HG03103 (cell line): ENCODE data around the gene SF3B5.
"Not testable (repeated sequence)": the region's sequence is repeated elsewhere in the genome, so short reads cannot be mapped to it uniquely, and the experiment has no call there.

Experiments used
- ATAC-seq: cut with Tn5 transposase; IDR thresholded peaks from one replicate; pipeline ENCODE4 v1.9.1; 2021; ENCODE audit warnings: low read depth; ENCODE audit not compliant: unreplicated experiment

Gene SF3B5

DNA sequence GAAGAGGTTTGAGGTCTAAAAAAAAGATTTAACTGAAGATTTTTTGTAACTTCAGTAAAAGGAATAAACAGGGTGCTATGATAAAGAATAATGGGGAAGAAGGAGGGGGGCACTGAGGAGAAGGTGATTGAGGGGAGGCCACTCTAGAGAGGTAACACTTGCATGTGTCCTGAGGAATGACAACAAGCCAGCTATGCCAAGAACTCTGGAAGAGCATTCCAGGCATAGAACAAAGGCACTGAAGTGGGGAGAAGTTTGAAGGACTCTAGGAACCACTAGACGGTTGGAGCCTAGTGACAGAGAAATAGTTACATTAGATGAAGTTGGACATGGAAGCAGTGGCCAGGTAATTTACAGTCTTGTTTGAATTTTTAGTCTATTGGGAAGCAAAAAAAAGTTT lies 10.8 kb upstream of the SF3B5 start:
- ATAC-seq: no peak

DNA sequence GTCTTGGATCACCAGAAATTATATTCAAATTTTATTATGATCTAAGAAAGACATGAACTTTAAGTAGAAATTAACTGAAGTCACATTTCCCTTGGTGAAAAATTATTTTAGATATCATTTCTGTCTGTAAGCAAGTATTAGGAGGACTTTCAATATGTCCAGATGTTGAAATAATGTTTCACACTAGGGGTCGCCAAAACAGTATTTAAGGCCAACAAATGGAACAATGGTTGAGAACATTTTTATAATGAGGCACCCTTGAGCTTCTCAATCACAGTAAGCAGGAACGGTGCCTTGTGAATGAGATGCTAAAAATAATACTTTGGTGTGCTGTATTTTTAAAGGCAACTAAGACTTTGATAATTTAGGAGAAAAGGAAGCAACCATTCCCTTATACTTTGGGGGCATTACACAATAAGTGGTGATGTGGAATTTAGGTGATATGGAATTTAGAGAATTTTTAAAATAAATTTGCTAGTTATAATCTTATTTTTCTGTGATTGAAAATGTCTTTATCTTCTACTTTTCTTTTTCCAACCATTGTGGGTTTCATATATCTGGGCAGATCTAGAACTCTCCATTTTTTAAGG lies 9.6 kb upstream of the SF3B5 start:
- ATAC-seq: no peak

GRCh38 chr6:144104488-144104887 lies 9.1 kb upstream of the SF3B5 start:
- no peak for ATAC-seq

- no peak for ATAC-seq
Measured at GRCh38 chr6:144103026-144103563, 7.7 kb upstream of the SF3B5 start.

DNA sequence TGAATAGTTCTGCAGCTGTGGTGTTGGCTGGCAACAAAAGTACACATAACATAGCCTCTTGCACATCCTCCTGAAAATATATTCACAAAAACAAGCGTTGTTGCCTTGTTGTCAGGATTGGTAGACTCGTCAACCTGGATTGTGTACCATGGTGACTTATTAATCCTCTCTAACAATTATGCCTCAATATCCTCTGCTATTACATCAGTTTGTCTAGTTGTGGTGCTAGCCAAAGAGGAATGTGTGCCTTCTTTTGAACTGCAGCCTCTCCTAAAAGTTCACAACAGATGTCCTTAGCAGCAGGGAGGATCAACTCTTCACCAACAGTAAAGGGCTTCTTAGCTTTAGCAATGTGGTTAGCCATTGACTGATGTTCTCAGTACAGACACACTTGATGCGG lies 3.6 kb upstream of the SF3B5 start:
- ATAC-seq: no peak

GRCh38 chr6:144094731-144095133 lies 641 bp downstream of the SF3B5 start:
- no peak for ATAC-seq

DNA sequence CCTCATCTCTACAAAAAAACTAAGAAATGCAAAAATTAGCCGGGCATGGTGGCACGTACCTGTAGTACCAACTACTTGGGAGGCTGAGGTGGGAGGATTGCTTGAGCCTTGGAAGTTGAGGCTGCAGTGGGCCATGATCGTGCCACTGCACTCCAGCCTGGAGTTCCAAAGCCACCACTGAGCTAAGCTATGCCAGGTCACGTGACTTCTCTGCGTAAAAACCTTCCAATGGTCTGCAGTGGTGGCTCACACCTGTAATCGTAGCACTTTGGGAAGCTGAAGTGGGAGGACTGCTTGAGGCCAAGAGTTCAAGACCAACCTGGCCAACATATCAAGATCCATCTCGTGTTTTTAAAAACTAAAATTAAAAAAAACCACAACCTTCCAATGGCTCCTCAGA lies 1.7 kb downstream of the SF3B5 start:
- no peak for ATAC-seq

DNA sequence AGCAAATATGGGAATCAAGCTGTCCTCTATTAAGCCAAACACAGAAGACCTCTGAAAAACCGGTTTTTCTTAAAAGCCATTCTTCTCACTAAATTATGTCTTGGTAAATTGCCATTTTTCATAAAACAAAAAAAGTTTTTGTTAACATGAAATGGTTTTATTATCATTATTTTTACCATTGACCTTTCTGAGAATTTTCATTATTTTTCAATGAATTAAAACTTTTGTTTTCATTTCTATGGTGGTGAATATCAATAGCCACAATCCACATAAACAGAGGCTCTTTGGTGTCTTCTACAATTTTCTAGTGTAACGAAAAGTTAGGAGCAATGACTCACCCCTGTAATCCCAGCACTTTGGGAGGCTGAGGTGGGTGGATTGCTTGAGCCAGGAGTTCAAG lies 2.1 kb downstream of the SF3B5 start:
- ATAC-seq: no peak

- ATAC-seq: no peak
Measured at GRCh38 chr6:144090384-144090783, 5.0 kb downstream of the SF3B5 start.

GRCh38 chr6:144087789-144088426 lies 7.5 kb downstream of the SF3B5 start:
- ATAC-seq: no peak

DNA sequence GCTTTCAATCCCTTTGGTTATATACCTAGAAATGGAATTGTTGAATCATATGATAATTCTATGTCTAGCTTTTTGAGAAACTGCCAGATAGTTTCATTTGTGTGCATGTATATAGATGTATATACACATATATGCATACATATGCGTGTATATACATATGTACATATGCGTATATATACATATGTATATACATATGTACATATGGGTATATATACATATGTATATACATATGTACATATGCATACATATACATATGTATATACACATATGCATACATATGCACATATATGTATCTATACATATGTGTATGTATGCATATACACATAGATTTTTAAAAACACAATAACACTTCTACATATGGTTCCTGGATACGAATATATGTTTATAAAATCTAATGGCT lies 8.4 kb downstream of the SF3B5 start:
- ATAC-seq: no peak

DNA sequence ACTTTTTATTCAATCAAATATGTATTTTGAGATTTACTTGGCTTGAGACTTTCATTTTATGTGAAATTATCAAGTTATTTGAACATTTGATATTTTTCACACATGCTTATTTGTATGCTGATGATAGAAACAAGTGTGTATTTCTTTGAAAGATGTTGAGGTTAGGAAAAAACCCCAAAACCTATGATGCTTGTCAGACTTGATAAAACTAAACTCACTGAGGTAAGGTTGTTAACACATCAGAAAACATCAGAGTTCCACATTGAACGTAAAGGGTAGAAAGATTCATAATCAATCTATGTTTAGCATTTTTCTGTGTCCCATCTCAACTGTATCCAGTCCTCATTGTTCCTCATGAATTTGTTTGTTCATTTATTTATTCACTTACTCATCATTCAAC lies 12.2 kb downstream of the SF3B5 start:
- ATAC-seq: no peak

- not testable (repeated sequence) for ATAC-seq
Measured at GRCh38 chr6:144082412-144082811, 13.0 kb downstream of the SF3B5 start.

GRCh38 chr6:144077871-144078270 lies 17.5 kb downstream of the SF3B5 start:
- ATAC-seq: no peak

- ATAC-seq: no peak
Measured at GRCh38 chr6:144075875-144076274, 19.5 kb downstream of the SF3B5 start.

DNA sequence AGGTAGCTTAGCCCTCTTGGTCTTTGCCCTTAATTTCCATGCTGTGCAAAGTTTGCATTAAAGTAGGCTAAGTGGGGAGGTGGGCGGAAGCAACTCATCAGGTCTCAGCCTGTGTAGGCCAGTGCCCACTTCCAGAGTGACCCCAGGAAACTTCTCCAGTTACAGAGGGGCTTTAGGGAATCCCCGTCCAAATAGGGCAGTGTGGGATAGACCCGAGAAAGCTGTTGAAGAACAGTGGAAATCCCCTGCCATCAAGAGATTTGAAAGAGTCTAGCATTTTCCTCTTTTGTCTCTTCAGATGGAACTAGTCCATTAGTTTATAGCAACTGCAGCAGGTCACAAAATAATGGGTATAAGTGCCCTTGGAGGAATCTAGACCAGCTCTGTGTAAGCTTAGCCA lies 20.2 kb downstream of the SF3B5 start:
- no peak for ATAC-seq

GRCh38 chr6:144073024-144073423 lies 22.3 kb downstream of the SF3B5 start:
- ATAC-seq: no peak

DNA sequence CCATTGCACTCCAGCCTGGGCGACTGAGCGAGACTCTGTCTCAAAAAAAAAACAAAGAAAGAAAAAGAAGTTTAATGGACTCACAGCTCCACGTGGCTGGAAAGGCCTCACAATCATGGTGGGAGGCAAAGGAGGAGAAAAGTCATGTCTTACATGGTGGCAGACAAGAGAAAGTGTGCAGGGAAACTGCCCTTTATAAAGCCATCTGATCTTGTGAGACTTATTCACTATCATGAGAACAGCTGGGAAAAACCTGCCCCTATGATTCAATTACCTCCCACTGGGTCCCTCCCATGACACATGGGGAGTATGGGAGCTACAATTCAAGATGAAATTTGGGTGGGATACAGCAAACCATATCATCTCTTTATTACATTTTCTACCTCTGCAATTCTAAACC lies 25.9 kb downstream of the SF3B5 start:
- ATAC-seq: no peak

DNA sequence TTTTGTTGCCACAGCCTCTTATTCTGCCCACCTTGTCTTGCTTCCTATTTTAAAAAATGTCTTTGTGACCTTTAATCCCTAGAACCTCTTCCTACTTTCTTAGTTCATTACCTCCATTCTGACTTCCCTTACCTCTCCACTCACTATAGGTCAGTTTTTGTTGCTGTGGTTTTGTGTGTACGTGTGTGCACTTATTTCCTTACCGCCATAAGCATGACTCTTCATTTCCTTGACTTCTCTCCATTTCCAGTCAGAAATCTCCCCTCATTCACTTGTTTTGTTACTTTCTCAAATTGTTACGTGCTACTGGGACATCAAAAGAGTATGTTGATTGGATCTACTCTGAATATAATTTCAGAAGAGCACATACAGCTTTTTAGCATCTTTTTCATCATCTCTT lies 26.6 kb downstream of the SF3B5 start:
- ATAC-seq: no peak

- ATAC-seq: peak; percentile 42
Measured at GRCh38 chr6:144066741-144067484, 28.5 kb downstream of the SF3B5 start.

DNA sequence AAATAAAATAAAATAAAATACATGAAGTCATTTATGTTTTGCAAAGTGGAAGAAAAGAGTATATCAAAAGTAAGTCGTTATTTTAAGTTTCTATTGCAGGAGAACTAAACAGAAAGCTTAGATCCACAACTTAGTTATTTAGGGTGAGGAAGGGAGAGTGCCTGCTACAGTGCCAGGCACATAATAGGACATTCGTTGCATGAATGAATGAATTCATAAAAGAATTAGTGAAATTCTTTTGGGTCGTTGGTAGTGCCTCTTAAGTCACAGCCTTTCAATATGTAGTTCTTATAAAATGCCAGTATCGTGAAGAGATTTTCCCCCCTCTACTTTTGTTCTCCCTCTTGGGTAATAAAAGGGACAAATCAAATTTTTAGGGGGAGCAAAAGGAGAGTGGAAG lies 29.1 kb downstream of the SF3B5 start:
- ATAC-seq: no peak

DNA sequence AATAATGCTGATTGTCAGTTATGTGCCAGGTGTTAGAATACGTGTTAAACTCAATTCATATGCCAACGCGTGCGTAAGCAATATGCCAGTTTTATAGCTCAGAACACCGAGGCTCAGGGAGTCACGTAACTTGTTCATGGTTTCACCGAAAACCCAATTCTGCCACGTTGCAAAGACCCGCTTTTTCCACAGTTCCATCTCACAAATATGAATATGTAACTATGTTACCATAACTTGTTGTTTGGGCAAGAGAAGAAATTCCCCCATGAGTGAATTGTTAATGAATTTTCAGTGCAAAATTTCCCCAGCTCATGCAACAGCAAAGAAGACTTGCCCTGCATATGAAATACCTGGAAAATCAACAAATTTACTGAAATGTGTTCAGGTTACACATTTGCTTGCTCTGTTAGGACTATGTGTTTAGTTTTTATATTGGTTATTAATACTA lies 30.1 kb downstream of the SF3B5 start:
- no peak for ATAC-seq
